ENCODE measurements around the gene MUC5AC.

GRCh38 chr11:1217151-1217550, 59.4 kb downstream of the MUC5AC start:
- TF ChIP-seq CTCF (IDR thresholded peaks at IDR 0.05 in 2 of 3, conservative IDR thresholded peaks at IDR 0.05 in 1 of 3; ENCODE audit: borderline replicate concordance in 1 of 3, insufficient read depth in 1 of 3, low read depth in 2 of 3, low read length in 2 of 3) (no peak), SIN3A (IDR thresholded peaks at IDR 0.05; ENCODE audit: low read depth) (no peak), POLR2A (IDR thresholded peaks at IDR 0.05; ENCODE audit: borderline replicate concordance, extremely low read depth, insufficient read depth, insufficient read length) (no peak), REST (IDR thresholded peaks at IDR 0.05; ENCODE audit: low read depth) (no peak), RAD21 (IDR thresholded peaks at IDR 0.05; ENCODE audit: low read depth) (no peak), EGR1 (IDR thresholded peaks at IDR 0.05; ENCODE audit: low read depth) (no peak), YY1 (IDR thresholded peaks at IDR 0.05; ENCODE audit: extremely low read depth, insufficient replicate concordance, low read depth, low read length) (no peak), EZH2 (IDR thresholded peaks at IDR 0.05) (no peak), ZNF274 (IDR thresholded peaks at IDR 0.05; ENCODE audit: low read depth, low read length) (no peak)
- TF ChIP-seq, protein P1, sequence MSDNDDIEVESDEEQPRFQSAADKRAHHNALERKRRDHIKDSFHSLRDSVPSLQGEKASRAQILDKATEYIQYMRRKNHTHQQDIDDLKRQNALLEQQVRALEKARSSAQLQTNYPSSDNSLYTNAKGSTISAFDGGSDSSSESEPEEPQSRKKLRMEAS (IDR thresholded peaks at IDR 0.05) = no peak
- TF ChIP-seq, protein P2, sequence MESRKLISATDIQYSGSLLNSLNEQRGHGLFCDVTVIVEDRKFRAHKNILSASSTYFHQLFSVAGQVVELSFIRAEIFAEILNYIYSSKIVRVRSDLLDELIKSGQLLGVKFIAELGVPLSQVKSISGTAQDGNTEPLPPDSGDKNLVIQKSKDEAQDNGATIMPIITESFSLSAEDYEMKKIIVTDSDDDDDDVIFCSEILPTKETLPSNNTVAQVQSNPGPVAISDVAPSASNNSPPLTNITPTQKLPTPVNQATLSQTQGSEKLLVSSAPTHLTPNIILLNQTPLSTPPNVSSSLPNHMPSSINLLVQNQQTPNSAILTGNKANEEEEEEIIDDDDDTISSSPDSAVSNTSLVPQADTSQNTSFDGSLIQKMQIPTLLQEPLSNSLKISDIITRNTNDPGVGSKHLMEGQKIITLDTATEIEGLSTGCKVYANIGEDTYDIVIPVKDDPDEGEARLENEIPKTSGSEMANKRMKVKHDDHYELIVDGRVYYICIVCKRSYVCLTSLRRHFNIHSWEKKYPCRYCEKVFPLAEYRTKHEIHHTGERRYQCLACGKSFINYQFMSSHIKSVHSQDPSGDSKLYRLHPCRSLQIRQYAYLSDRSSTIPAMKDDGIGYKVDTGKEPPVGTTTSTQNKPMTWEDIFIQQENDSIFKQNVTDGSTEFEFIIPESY (IDR thresholded peaks at IDR 0.05; ENCODE audit: extremely low read depth, insufficient replicate concordance, low read length) = no peak
